Measurements from ENCODE around the gene PRR15L. TPM values are rescaled to one million over a fixed set of nuclear protein-coding genes. Genes with fewer than 3 reads are reported as not detected.

PRR15L gene
- total and polyA plus RNA-seq, 2 of the 8 experiments (the other 6 are each of a cell fraction or from before 2014, with no cell fraction given) = 0.26 to 1.1 TPM

GRCh38 chr17:48002266-48002915, 44.7 kb upstream of the PRR15L start:
- Histone ChIP-seq H3K23ac (ENCODE audit: insufficient read length) (no peak overlapping the region), H3K18ac (ENCODE audit: extremely low read depth, low read length) (peak overlapping the region; percentile 93), H3K56ac (replicated peaks; ENCODE audit: insufficient read length, low read depth, low read length) (no peak overlapping the region), H3K79me2 (ENCODE audit: control insufficient read depth in 1 of 2, insufficient read depth in 2 of 2, low read length in 2 of 2) (no peaks in the 10 kb centered on the region), H3K9ac (replicated peaks in 1 of 4; ENCODE audit: extremely low read depth in 1 of 4, low read depth in 3 of 4, low read length in 3 of 4) (peak overlapping the region in 2 of 4 experiments; percentile 3 to 35; a peak in 2 of 7 replicates), H3K4me1 (replicated peaks in 1 of 4; ENCODE audit: control insufficient read depth in 3 of 4, insufficient read depth in 4 of 4, low read length in 3 of 4) (peaks cover 18 to 41% (median 28%) of the 10 kb centered on the region in 4 experiments), H3K4ac (replicated peaks; ENCODE audit: insufficient read length, low read depth, low read length) (peak overlapping the region; percentile 93), H4K8ac (ENCODE audit: extremely low read depth, insufficient read depth, low read length) (no peak overlapping the region), H4K91ac (replicated peaks; ENCODE audit: insufficient read length, low read length) (peak overlapping the region; percentile 98), H3K27ac (ENCODE audit: low read depth, low read length) (peak overlapping the region; percentile 68), H3K27me3 (replicated peaks in 1 of 4; ENCODE audit: control insufficient read depth in 3 of 4, extremely low read depth in 1 of 4, insufficient read depth in 3 of 4, low read length in 3 of 4) (no peaks in the 10 kb centered on the region), H3K4me3 (ENCODE audit: extremely low read depth in 1 of 4, insufficient read depth in 2 of 4, low read depth in 3 of 4, low read length in 4 of 4) (peak overlapping the region in 1 of 4 experiments; percentile 12; a peak in 3 of 8 replicates), H4K5ac (ENCODE audit: insufficient read length, low read depth, low read length) (peak overlapping the region; percentile 88), H2BK15ac (ENCODE audit: low read length) (no peak overlapping the region), H3K14ac (ENCODE audit: insufficient read length) (no peak overlapping the region), H3K36me3 (ENCODE audit: control insufficient read depth in 2 of 4, insufficient read depth in 4 of 4, low read length in 3 of 4) (no peaks in the 10 kb centered on the region), H2BK12ac (ENCODE audit: low read depth, low read length) (peak overlapping the region; percentile 98; the same call in 1 of the 2 replicates), H3K79me1 (ENCODE audit: low read depth, low read length) (no peaks in the 10 kb centered on the region), H4K20me1 (replicated peaks in 1 of 2; ENCODE audit: control insufficient read depth in 1 of 2, insufficient read depth in 2 of 2, low read length in 2 of 2) (no peaks in the 10 kb centered on the region), H2BK20ac (ENCODE audit: low read length) (peak overlapping the region; percentile 88), H3K9me3 (ENCODE audit: insufficient read depth in 2 of 2, low read depth in 1 of 2, low read length in 1 of 2) (no peaks in the 10 kb centered on the region), H3K23me2 (ENCODE audit: low read depth, low read length) (0 out of 2 replicates have a peak, but pooled peaks cover 2% of the 10 kb centered on the region), H2BK120ac (replicated peaks; ENCODE audit: low read depth, low read length) (peak overlapping the region; percentile 97), H2BK5ac (ENCODE audit: low read depth, low read length) (peak overlapping the region; percentile 92; the same call in 1 of the 2 replicates), H3K4me2 (ENCODE audit: insufficient read depth in 1 of 2, low read depth in 2 of 2, low read length in 2 of 2) (peak overlapping the region; percentile 57 to 76), H2AFZ (ENCODE audit: low read length) (no peak overlapping the region), H2AK5ac (ENCODE audit: low read depth, low read length) (no peak overlapping the region)
- no peak for DNase-seq (ENCODE audit: low read depth in 1 of 2, low spot score in 2 of 2)
- 28% methylated on average over 4 of the region's 4 CpGs; no CpG with 5 or more reads in 1 of the 2 experiments for WGBS, 2 experiments (ENCODE audit: extremely low coverage in 1 of 2, insufficient coverage in 1 of 2, insufficient read length in 1 of 2, insufficient replicate concordance in 2 of 2, low coverage in 1 of 2, low lambda C conversion rate in 2 of 2, missing lambda C conversion rate in 1 of 2)
- FAIRE-seq = no peak
- CTCF ChIA-PET (ENCODE audit: partially characterized antibody) = interaction anchor here (0.6 to 27.8 kb wide), 9 partner anchors 11 to 156 kb away, joined by 3 to 493 read pairs (median 11); partner anchors contain the start of genes CDK5RAP3, PNPO and PRR15L
- POLR2A ChIA-PET (ENCODE audit: partially characterized antibody) = interaction anchor here (0.9 to 4.1 kb wide), 5 partner anchors 9 to 52 kb away, joined by 3 to 19 read pairs (median 7); partner anchors contain the start of gene NFE2L1
- TF ChIP-seq BACH1 (IDR thresholded peaks at IDR 0.05; ENCODE audit: low read length) (peak; percentile 61; the same call in 1 of the 2 replicates), CTCF (IDR thresholded peaks at IDR 0.05; ENCODE audit: control extremely low read depth in 1 of 3, insufficient read depth in 1 of 3, low read depth in 1 of 3, low read length in 3 of 3) (no peak), MAFK (IDR thresholded peaks at IDR 0.05; ENCODE audit: low read depth, low read length) (peak; percentile 74), EGR1 (IDR thresholded peaks at IDR 0.05; ENCODE audit: borderline replicate concordance, low read depth, low read length) (0 out of 2 replicates have a peak, but pooled peaks have one; percentile 44), ASH2L (IDR thresholded peaks at IDR 0.05; ENCODE audit: low read length) (no peak)

Measured in H1 (cell line).